Amniotic epithelial cell (primary cell): ENCODE data around the gene NCK2.

ENCODE experiments used
- DNase-seq: peaks from one replicate; pipeline ENCODE4 v3.0.0-alpha.2; 2010; ENCODE audit warnings: low read depth

Gene NCK2

DNA sequence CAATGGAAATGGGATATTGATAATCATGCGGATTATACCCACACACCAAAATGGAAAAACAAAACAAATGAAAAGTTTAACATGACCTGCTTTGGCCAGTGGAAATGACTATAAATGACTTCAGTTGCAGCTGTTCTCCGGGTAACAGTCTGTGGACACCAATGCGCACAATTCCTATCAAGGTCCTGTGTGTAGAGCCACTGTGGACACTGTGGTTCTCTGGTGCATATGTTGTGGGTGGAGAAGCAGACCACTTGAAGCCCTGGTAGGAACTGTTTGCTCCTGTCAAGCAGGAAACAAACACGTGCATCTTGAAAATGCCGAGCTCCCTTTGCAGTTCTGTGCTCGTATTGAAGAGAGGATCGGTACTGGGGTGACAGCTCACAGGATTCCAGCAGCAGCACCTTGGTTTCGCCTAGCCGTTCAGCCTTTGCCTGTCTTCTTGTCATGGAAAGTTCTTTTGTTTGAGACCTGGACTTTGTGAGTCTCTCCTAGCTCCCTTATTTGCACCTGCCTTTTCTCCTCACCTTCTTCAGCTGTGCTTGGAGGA lies 32.9 kb downstream of the NCK2 start:
- no peak for DNase-seq

DNA sequence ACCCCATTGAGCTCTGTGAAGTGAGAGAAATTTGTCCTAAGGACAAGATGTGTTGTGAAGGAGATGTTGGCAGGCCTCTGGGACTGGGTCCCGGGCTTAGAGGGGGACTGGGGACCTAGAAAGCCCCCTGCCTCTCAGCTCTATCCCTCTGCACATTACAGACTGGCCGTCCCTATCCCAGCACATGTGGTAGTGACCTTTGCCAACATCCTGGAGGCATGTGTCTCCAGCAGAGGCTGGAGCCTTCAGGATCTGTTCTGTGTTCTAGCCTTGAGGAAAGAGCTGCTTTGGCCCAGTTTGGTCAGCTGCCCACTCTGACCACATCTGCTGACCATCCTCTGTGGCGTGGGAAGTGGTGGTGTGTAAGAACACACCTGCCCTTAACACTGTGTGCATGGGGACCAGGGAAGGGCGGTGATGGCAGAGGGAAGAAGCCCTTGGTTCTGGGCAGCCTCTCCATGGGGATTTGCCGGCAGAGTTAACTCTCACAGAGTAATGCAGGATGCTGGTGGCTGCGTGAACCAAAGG lies 33.4 kb downstream of the NCK2 start:
- no peak for DNase-seq

DNA sequence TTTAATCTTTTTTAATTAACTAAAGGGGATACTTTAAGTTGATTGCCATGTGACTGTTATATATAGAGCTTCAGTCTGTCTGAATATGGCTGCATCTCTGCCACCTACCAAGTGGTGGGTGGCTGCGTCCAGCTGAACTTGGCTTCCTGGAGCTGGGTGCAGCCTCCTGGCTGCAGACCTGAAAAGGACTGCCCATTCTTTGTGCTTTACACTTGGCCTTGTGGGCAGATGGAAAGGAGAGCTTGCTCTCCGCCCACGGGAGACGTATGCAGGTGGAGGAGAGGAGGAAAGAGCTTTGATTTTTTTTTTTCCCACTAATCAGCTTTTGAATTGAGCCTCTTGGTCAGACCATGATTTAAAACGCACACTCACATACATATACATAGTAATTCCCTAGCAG lies 34.7 kb downstream of the NCK2 start:
- DNase-seq = no peak

DNA sequence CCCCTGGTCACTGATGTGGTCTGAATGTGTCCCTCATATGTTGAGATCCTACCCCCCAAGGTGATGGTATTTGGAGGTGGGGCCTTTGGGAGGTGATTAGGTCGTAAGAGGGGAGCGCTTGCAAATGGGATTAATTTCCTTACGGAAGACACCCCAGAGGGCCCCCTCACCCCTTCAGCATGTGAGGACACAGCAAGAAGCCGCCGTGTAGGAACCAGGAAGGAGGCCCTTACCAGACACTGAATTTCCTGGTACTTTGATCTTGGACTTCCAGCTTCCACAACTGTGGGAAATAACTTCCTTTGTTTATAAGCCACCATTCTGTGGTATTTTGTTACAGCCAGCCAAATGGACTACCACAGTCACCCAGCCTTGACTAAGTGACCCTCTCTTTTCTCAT lies 35.9 kb downstream of the NCK2 start:
- no peak for DNase-seq

DNA sequence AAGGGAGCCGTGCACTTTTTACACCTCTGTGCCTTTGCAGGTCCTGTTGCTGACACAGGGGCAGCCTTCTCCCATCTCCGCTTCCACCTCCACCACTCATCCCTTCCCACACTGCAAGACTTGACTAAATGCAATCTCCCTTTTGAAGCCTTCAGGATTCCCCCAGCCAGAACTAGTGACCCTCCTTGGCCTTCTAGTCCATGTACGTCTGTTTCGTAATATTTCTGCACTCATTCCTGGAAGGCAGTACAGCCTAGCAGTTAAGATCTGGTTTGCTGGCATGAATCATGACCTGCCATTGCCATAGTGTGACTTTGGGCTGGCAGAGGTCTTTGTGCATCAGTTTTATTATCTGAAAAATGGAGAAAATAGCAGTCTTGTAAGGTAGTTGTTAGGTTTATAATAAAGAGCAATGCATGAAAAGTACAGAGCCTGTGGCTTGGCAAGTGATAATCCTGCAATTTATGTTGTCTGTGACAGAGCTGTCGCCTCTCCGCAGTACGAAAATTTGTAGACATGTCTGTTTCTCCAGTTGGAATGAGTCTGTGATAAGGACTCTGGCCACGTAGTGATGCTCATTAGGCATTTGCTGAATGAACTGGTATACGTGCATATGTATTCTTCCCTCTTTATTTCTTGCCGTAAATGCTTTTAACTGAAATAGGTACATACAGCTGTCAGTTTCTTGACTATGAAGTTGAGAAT lies 36.7 kb downstream of the NCK2 start:
- peak; percentile 75 for DNase-seq

DNA sequence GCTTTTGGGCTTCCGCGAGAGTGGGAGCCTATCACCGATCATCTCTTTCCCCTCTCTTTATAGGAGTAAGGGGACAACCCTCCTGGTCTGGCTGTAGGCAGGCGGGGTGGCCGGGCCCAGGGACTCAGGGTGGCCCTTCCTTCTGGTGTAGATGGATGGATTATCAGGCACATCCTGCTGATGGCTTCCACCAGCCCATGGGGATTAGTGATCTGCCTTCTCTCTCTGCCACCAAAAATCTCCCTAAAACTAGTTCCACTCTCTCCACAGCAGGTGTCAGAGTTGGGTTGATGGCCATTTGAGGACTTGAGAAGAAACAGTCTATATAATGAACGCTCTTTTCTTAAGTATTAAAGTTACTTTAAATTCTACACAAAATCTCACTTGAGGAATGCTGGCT lies 37.4 kb downstream of the NCK2 start:
- no peak for DNase-seq

DNA sequence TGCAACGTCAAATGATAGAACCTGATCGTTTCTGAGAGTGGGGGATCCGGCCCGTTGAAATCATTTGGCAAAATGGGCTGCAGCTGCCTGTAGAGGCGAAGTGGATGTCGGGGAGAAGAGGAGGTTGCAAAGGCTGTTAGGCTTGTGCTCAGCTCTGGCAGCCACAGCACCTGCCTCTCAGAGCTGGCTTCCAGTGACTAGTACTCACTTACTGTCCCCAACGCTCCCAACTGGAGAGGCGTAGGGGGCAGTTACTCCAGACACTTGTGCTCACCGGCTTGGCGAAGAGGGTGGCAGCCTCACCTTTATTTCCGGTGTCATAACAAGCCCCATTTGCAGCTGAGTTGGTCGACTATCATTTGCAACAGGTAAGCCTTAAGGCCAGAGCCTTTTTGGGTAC lies 37.9 kb downstream of the NCK2 start:
- DNase-seq = no peak

DNA sequence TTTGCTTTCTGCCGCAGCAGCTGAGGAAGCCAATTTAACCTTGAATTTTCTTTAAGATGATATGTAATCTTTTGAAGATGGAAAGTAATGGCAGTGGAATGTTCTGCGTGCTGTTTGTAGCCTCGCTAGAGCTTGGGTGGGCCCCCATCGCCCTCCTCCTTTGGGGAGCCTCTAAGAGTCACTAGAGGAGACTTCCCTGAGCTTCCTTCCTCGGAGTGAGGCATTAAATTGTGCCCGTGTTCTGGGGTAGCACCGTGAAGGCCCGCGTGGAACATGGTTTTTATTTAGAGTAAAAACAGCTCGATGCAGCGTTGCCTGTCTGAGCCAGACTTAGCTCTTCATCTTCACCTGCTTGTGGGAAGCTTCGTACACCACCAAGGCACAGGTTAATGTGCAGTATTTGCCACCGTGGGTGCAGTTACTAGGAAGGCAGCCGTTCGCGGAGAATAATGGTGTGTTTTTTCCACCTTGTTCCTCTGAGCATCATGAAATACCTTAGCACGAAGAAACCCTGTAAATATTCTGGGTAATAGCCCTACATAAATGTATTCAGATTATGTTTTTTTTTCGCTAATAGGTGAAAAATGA lies 38.5 kb downstream of the NCK2 start:
- peak; percentile 65 for DNase-seq

DNA sequence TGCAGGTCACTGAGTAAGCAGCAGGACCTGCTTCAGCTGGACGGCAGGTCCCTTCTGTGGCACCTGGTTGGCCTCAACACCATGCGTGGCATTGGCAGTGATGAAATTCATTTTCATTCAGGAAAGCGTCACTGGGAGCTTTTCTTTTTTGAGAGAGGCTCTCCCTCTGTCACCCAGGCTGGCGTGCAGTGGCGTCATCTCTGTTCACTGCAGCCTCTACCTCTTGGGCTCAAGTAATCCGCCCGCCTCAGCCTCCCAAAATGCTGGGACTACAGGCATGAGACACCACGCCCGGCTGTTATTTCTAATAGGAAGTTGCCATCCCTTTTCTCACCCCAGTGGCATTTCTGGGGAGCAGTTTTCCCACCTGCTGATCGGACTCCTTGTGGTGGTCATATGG lies 39.3 kb downstream of the NCK2 start:
- DNase-seq = no peak

DNA sequence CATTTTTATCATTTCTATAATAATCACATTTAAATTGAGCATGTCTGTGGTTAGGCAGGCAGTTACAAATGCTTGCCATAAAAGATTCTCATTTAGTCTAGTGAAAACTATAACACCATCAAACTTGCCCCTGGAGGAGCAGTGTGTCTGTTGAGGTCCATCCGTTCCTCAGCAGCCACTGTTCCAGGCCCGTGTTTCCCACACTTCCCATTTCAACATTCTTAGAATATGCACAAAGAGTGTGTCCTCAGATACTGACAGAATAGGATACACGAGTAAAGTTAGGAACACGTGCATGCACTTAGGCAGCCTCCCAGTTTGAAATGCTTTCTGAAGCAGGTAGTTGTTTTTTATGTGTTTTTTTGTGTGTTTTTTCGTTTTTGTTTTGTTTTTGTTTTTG lies 39.9 kb downstream of the NCK2 start:
- DNase-seq = no peak

DNA sequence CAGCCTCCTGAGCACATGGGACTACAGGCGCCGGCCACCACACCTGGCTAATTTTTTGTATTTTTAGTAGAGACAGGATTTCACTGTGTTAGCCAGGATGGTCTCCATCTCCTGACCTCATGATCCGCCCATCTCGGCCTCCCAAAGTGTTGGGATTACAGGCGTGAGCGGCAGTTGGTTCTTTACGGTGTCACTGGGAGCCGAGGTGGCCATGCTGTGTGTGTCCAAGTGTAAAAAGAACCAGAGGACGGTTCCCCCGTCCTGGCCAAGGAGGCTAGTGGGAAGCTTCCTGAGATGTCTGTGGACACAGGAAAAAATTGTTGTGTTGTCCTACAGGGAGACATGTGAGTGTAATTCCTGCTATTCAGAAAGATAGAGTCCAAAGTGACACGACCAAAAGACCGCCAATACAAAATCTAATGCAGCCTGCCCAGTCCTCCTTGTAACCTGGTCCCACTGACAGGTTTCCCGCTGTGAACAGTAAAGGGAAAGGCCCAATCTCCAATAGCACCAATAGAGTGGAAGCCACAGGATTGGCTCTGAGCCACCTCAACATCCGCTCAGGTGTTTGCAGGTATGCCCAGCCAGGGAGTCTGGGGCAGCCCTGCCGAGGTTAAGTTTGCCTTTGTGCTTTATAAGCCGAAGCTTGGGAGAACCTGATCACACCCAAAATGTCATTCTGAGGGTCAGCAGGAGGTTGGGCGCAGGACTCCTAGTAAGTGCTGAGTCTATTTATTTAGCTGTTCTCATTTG lies 40.6 kb downstream of the NCK2 start:
- no peak for DNase-seq

DNA sequence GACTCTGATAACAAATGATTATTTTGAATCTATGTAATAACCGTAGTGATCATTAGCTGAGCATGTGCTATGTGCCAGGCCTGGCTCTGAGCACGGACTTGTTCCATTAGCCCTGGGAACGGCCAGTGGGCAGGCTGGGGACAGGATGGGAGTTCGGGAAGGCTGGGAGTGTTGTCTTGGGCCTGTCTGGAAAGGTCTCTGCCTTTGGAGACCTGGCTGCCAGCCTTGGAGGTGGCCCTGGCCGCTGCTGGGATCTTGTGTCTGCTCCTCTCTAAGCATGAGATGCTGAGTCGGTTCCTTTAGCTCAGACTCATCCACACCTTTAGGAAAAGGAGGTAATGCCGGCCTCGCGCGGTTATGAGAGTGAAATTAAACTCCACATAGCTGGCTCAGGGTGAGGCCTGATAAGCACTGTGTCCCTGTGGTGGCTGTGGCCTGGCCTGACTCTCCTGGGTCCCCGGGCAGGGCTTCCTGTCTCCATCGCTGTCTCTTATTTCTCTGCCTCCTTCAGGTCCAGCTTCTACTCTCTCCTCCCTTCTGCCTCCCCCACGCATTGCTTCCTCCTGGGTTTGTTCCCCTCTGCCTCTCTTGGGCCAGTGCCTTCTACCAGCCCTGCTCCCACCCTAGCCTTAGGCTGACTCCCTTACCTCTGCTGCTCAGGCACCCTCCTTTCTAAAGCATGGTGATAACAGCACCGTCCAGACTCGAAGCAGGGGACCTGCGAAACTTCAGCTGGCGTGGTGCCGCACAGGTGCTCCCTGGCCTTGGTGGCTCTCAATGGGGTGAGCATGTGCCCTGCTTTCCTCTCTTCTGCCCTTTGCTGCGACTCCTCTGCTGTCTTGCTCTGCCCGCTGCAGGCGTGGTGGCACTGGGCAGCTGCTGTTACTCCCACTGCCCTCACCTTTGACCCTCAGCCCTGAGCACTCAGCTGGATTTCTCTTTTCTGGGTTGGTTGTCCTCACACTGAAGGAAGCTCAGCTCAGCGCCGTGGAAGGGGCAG lies 41.8 kb downstream of the NCK2 start:
- DNase-seq = no peak

DNA sequence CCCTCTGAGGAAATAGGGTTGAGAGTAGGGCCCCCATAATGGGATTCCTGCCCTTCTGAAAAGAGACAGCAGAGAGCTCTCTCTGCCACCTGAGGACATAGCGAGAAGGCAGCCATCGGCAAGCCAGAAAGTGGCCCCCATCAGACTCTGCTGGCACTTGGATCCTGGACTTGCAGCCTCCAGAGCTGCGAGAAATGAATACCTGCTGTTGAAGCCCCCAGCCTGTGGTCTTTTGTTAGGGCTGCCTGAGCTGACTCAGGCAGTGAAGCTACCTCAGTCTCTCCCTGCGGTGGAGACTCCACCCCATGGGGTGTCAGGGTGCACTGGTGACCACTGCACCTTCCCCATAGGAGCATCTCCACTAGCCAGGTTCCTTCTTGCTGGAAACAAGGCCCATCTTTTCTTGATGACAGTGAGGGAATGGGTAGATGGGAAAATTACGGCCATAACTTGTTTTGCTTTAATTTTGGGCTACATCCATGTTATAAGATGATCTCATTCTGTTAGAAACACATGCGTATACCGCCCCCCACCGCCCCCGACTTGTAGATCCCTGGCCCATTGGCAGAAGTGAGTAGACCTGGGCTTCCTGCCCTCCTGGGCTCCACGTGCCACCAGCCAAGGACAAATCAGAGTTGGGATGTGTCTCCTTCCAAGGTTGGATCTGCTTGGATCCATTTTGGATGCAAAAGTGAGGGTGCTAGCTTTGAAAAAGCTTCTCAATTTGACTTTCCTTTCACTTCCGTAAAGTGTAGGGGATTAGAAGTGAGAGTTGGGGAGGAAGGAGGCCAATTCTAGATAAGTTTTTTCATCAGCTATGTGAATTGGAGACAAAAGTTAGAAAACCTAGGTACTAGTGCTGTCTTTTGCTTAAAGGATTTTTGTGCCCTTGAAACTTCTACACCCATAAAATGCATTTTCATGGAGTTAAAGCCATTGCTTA lies 42.9 kb downstream of the NCK2 start:
- no peak for DNase-seq

DNA sequence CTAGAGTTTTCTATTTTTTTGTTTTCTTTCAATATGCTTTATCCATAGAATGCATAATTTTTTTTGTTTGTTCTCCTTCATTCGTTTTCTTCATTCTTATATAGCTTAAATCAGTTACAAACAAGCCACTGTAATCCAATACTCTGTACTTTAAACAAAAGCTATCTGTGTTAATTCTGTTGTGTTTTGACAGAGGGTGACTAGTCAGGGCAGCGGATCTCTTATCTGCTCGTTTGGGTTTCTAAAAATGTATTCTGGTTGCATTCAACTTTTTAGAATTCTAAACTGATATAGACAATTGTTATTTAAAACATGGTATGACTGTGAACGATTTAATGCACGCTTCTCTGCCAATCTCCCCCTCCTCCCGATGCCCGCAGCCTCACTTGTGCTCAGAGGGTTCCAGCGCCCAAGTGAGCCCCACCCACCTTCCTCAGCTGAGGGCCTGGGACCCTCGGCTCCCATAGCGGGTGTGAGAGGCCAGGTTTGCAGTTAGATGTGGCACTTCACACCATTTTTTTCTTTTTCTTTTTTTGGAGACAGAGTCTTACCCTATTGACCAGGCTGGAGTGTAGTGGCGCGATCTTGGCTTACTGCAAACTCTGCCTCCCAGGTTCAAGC lies 44.1 kb downstream of the NCK2 start:
- no peak for DNase-seq

DNA sequence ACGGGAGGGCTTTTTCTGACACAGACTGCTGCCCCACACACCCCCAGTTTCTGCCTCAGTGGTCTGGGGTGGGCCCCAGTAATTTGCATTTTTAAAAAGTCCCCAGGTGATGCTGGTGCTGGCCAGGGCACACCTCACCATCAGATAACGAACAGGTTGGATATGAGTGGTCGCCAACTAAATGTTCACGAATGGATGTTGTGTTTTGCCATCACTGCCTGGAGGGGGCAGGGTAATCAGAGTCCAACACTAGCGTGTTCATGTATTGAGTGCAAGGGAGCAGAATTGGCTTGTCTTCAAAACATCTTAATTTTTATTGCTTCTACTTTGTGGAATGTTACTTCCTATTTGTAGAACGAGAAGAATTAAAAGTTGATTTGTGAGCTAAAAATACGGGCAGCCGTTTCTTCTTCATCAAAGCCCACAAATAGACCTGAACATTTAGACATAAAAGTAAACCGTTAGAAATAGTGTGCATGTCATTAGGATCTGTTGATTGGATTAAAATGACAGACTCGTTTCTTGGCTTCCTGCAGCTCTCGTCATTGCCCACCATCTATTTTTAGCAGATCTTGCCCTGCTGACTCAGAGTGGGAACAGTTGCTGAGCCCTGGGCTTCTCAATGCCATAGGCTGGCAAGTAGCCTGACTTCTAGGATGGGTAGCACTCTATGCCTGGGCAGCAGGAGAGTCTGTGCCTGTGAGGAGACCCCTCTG lies 45.2 kb downstream of the NCK2 start:
- DNase-seq = no peak

DNA sequence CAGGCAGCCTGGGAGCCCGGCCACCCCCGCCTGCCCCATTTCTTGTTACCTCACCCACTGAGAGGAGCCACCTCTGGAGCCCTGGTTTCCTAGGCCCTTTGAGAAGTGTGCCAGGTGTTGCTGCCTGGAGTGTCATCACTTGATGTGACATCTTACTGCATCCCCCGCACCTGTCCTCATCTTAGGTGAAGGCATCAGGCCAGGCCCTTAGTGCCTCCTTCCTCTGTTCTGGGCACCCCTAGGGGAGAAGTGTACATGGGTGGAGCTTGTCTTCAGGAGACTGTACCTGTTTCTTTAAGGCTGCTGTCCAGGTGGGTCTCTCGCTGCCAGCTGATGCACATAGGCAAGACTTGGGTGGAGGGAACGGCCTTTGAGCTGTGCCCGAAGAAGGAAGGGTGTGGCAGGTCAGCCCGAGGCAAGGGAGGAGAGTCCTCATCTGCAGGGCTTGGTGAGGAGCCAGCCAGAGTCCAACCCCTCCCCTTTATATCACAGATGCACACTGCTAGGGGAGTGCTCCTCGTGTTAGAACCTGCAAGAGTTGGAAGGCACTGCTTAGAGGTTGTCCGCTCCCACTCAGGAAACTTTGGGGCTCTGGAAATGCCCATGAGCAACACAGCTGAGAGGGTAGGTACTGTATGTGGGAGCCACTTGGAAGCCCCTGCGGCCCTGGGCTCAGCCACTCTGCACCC lies 45.9 kb downstream of the NCK2 start:
- DNase-seq = no peak

DNA sequence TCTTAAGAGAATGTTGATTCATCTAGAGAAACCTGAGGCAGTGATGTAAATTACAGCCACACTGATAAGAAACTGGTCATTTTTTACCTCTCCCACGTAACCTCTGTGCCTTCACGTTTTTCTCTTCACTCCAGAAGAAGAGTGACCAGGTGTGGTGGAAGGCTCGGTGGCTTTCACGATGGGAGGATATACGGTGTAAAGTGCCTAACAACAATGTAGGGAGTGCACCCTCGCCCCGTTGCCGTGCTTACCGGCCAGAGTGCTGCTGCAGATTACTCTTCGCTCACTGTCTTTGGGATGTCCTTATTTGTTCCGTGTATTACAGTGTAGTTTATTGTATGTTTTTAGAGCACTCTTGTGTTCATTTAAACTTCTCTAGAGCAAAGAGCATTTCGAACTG lies 46.5 kb downstream of the NCK2 start:
- no peak for DNase-seq

DNA sequence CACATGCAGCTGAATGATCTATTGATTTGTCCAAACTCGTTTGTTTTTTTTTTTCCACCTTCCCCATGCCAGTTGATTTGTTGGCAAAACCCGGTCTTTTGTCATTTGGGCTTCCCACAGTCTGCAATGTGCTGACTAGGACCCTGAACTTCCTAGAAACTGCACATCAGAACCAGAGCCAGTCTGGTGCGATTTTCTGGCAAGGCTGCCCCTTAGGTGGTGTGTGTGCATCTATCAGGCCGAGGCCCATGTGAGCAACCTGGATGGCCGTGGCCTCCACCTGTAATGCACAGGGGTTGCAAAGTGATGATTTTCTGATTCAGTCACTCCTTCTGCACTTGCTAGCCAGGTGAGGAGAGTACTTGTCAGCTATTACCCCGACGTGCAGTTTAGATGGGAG lies 47.8 kb downstream of the NCK2 start:
- no peak for DNase-seq
